Progenitor cell of endocrine pancreas (in vitro differentiated cells): ENCODE results near the gene DNAH5. TPM values are rescaled to one million over a fixed set of nuclear protein-coding genes. Genes with fewer than 3 reads are reported as not detected.
"Not testable (repeated sequence)": the region's sequence is repeated elsewhere in the genome, so short reads cannot be mapped to it uniquely, and the experiment has no call there.

Source experiments
- DNase-seq: peaks from one replicate; pipeline ENCODE4 v3.0.0; 2021; ENCODE audit warnings: low spot score; ENCODE audit not compliant: unreplicated experiment
- H3K27ac Mint-ChIP-seq: 2 replicates; pipeline ENCODE4 v1.8.0; 2021; ENCODE audit warnings: mild to moderate bottlenecking, moderate library complexity, mixed read lengths
- H3K27me3 Mint-ChIP-seq: 2 replicates; pipeline ENCODE4 v1.8.0; 2021; ENCODE audit warnings: mixed read lengths
- H3K36me3 Mint-ChIP-seq: 2 replicates; pipeline ENCODE4 v1.8.0; 2022; ENCODE audit warnings: mixed read lengths; ENCODE audit not compliant: insufficient read depth
- H3K4me1 Mint-ChIP-seq: 2 replicates; pipeline ENCODE4 v1.8.0; 2021; ENCODE audit warnings: low read depth, mixed read lengths
- H3K4me3 Mint-ChIP-seq: 2 replicates; pipeline ENCODE4 v1.8.0; 2021; ENCODE audit warnings: low read depth, mild to moderate bottlenecking, moderate library complexity, mixed read lengths
- H3K9me3 Mint-ChIP-seq: 2 replicates; pipeline ENCODE4 v1.8.0; 2021; ENCODE audit warnings: low read depth, mixed read lengths
- total RNA-seq: library from RNA; stranded (reverse); gene quantifications from 2 replicates; pipeline ENCODE4 v1.2.1, GENCODE V29; 2021
- TF ChIP-seq, protein P1 (sequence below): fragments of 200-600 bp; sonication (generic); IDR thresholded peaks from one replicate; pipeline ENCODE4 v1.5.0; 2021; ENCODE audit warnings: antibody characterized with exemption, mild to moderate bottlenecking; ENCODE audit not compliant: unreplicated experiment

Gene DNAH5
- total RNA-seq, 1 donor from 2014 or later, result 1.4 TPM

DNA sequence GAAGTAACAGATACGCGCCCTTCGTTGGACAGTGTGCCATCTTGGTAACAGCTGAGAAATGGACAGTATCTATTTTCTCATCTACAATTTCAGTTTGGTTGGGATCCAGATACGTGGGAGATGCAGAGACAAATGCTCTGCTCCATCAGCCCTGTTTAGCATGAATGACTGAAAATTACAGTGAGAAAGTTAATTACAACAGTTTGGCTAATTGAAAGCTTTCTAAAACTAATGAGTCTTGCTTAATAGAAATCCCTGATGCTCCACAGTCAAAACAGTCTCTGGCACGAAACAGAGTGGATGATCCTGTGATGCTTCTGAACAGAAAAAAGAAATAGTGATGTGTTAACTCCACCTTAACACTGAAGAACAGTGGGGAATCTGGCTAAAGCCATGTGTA lies 140.2 kb downstream of the DNAH5 start:
- no peaks in the 10 kb centered on the region for H3K36me3 Mint-ChIP-seq
- no peaks in the 10 kb centered on the region for H3K27me3 Mint-ChIP-seq
- no peak overlapping the region for H3K4me3 Mint-ChIP-seq
- DNase-seq, result no peak
- H3K4me1 Mint-ChIP-seq, result no peaks in the 10 kb centered on the region
- no peak overlapping the region for H3K27ac Mint-ChIP-seq
- TF ChIP-seq, protein P1, sequence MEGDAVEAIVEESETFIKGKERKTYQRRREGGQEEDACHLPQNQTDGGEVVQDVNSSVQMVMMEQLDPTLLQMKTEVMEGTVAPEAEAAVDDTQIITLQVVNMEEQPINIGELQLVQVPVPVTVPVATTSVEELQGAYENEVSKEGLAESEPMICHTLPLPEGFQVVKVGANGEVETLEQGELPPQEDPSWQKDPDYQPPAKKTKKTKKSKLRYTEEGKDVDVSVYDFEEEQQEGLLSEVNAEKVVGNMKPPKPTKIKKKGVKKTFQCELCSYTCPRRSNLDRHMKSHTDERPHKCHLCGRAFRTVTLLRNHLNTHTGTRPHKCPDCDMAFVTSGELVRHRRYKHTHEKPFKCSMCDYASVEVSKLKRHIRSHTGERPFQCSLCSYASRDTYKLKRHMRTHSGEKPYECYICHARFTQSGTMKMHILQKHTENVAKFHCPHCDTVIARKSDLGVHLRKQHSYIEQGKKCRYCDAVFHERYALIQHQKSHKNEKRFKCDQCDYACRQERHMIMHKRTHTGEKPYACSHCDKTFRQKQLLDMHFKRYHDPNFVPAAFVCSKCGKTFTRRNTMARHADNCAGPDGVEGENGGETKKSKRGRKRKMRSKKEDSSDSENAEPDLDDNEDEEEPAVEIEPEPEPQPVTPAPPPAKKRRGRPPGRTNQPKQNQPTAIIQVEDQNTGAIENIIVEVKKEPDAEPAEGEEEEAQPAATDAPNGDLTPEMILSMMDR, result no peak
- no peaks in the 10 kb centered on the region for H3K9me3 Mint-ChIP-seq

DNA sequence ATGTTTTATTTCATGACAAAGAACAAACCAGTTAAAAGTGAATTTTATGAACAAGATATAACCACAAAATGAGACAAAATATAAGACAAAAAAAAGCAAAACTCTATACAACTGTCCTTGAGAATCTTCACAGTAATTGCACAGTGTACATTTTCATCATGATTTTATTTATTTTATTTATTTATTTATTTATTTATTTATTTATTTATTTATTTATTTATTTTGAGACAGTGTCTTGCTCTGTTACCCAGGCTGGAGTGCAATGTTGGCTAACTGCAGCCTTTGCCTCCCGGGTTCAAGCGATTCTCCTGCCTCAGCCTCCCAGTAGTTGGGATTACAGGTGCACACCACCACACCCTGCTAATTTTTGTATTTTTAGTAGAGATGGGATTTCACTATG lies 145.9 kb downstream of the DNAH5 start:
- H3K27me3 Mint-ChIP-seq, H3K4me1 Mint-ChIP-seq, H3K4me3 Mint-ChIP-seq, DNase-seq, H3K27ac Mint-ChIP-seq, H3K9me3 Mint-ChIP-seq, H3K36me3 Mint-ChIP-seq: not testable (repeated sequence)

DNA sequence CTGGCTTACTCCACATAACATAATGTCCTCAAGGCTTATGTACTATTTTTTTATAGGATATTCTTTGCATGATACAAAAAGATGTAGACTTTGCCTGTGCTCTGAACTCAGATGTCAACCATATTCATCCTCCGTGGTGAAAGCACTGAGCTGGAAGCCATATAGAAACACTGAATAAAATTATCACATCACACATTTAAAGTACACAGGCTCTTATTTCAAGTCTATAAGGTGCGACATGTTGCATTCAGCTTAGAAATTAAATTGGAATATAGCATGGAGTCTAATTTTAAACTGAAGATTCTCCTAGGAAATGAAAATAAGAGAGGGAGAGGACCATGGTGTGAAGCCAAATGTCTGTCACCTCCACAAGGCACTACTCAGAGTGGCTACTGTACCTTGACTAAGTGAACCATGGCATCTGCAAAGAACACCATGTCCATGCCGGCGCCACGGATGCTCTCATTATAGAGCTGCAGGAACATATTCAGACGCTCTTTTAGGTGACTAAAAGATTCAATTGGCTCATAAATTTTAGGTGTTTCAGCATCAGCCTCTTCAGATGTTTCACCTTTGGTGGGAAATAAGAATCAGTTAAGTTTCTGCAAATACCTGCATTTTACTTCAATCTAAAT lies 158.6 kb downstream of the DNAH5 start:
- no peak for DNase-seq
- Mint-ChIP-seq H3K36me3 (no peaks in the 10 kb centered on the region), H3K27ac (no peak overlapping the region), H3K4me1 (no peaks in the 10 kb centered on the region), H3K27me3 (no peaks in the 10 kb centered on the region), H3K4me3 (no peak overlapping the region), H3K9me3 (peaks cover 3% of the 10 kb centered on the region)
- TF ChIP-seq, protein P1, result no peak

DNA sequence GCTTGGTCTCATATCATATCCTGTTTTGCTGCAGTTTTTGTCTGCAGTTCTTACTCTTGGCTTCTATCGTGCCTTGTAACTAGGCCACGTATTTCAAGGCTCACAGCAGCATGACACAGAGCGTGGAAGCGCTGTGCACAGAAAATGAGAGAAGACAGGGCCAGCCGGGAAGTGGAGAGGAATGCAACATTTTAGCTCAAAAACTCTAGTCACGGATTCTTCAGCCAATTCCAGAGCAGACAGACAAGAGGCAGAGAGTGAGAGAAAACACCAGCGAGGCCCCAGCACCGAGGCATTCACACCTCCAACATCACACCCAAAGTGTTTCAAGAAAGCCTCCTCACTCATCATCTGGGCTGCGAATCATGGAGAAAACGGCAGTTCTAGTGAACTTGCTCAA lies 160.8 kb downstream of the DNAH5 start:
- H3K36me3 Mint-ChIP-seq, result no peaks in the 10 kb centered on the region
- no peak overlapping the region for H3K27ac Mint-ChIP-seq
- peaks cover 5% of the 10 kb centered on the region for H3K9me3 Mint-ChIP-seq
- no peak for DNase-seq
- H3K4me3 Mint-ChIP-seq, result no peak overlapping the region
- TF ChIP-seq, protein P1, result no peak
- H3K27me3 Mint-ChIP-seq, result no peaks in the 10 kb centered on the region
- no peaks in the 10 kb centered on the region for H3K4me1 Mint-ChIP-seq

DNA sequence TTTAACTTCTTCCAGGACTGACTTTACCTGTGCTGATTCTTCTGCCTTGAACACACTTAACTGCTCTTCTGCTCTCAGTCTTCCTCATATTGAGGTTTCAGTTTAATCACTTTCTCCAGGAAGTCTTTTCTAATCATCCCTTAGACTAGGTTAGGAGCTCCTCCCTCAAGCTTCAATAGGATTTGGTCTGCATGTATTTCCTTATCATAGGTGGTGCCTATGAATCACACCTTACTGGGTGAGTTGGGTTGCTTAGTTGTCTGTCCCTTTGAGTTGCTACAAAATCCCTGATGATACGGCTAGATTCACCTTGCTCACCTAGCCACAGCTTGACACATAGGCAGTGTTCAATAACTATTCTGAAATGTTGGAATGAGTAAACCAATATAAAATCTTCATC lies 164.4 kb downstream of the DNAH5 start:
- H3K9me3 Mint-ChIP-seq, result peaks cover 5% of the 10 kb centered on the region
- no peak overlapping the region for H3K27ac Mint-ChIP-seq
- peaks cover 3% of the 10 kb centered on the region for H3K27me3 Mint-ChIP-seq
- H3K4me3 Mint-ChIP-seq, result no peak overlapping the region
- DNase-seq, result no peak
- TF ChIP-seq, protein P1, result no peak
- no peaks in the 10 kb centered on the region for H3K36me3 Mint-ChIP-seq
- no peaks in the 10 kb centered on the region for H3K4me1 Mint-ChIP-seq

DNA sequence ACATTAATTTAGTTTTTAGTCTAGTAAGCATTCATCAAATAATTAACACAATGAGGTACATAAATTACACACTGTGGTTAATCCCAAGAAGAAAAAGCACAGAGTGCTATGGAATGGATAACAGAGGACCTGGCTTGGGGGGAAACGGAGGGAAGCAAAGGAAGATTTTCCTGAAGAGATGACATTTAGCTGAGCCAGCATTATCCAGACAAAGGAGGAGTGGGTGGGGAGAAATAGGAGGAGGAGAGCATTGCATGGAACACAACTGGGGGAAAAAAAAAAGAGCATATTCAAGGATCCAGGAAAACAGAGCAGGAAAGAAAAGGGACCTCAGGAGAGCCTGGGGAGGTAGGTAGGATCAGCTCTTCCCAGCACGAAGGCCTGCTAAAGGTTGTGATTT lies 170.8 kb downstream of the DNAH5 start:
- TF ChIP-seq, protein P1, result no peak
- no peaks in the 10 kb centered on the region for H3K4me1 Mint-ChIP-seq
- no peak overlapping the region for H3K4me3 Mint-ChIP-seq
- H3K27me3 Mint-ChIP-seq, result peaks cover 3% of the 10 kb centered on the region
- no peaks in the 10 kb centered on the region for H3K36me3 Mint-ChIP-seq
- DNase-seq, result no peak
- H3K27ac Mint-ChIP-seq, result no peak overlapping the region
- peaks cover 3% of the 10 kb centered on the region for H3K9me3 Mint-ChIP-seq
